SK-N-SH (cell line): ENCODE measurements around the gene EML2. TPM values are rescaled to one million over a fixed set of nuclear protein-coding genes. Genes with fewer than 3 reads are reported as not detected.

Experiments used
- CTCF ChIA-PET: fragments of 300-600, 350-600 bp; formaldehyde crosslinking; extraction: SDS; loops from one replicate; lab custom pipeline; 2021; lab: Yijun Ruan, JAX
- POLR2A ChIA-PET: fragments of 350-600 bp; sonication (Branson Sonifier 250); formaldehyde crosslinking; extraction: SDS; loops from one replicate; lab custom pipeline; 2020; ENCODE audit warnings: antibody characterized with exemption, inconsistent platforms; lab: Yijun Ruan, JAX
- DNase-seq: peaks from one replicate; pipeline ENCODE4 v3.0.0; 2012
- H2AFZ ChIP-seq: fragments of 200-600 bp; sonication (generic); 2 replicates; pipeline ENCODE4 v1.8.1; 2016; ENCODE audit warnings: antibody characterized with exemption, mild to moderate bottlenecking, low read depth
- H3F3A ChIP-seq: fragments of 200-600 bp; sonication (generic); replicated peaks from 2 replicates; pipeline ENCODE3; 2016; ENCODE audit warnings: antibody characterized with exemption, mild to moderate bottlenecking; ENCODE audit not compliant: insufficient read depth
- H3K27ac ChIP-seq, 2 experiments: fragments of 200-500 bp in 1 of 2; fragments of 200-600 bp in 1 of 2; sonication (Bioruptor generic) in 1 of 2; sonication (generic), shearing (Covaris generic) in 1 of 2; 2 replicates each; pipeline versions ENCODE4 v1.5.1 to v1.6.1; 2014 to 2016; ENCODE audit warnings: low read depth in 2 of 2, inconsistent platforms in 1 of 2, low read length in 1 of 2, mild to moderate bottlenecking in 1 of 2, mixed read lengths in 1 of 2
- H3K27me3 ChIP-seq: fragments of 200-600 bp; sonication (generic), shearing (Covaris generic); 2 replicates; pipeline ENCODE4 v1.6.1; 2016; ENCODE audit warnings: mixed run types; ENCODE audit not compliant: insufficient read depth
- H3K36me3 ChIP-seq, 2 experiments: fragments of 200-500 bp in 1 of 2; fragments of 200-600 bp in 1 of 2; sonication (Bioruptor generic) in 1 of 2; sonication (generic) in 1 of 2; replicated peaks in 1 of 2; 2 replicates each; pipeline versions ENCODE3 to v1.5.1; 2014 to 2016; ENCODE audit warnings: low read length in 1 of 2, mild to moderate bottlenecking in 1 of 2; ENCODE audit not compliant: insufficient read depth in 2 of 2, control insufficient read depth in 1 of 2
- H3K4me1 ChIP-seq, 2 experiments: fragments of 200-500 bp in 1 of 2; fragments of 200-600 bp in 1 of 2; sonication (Bioruptor generic) in 1 of 2; sonication (generic), shearing (Covaris generic) in 1 of 2; 2 replicates each; pipeline versions ENCODE4 v1.5.1 to v1.6.1; 2014 to 2016; ENCODE audit warnings: low read depth in 1 of 2, low read length in 1 of 2, mixed run types in 1 of 2; ENCODE audit not compliant: insufficient read depth in 2 of 2, control insufficient read depth in 1 of 2
- H3K4me2 ChIP-seq: fragments of 200-600 bp; sonication (generic), shearing (Covaris generic); 2 replicates; pipeline ENCODE4 v1.6.1; 2017; ENCODE audit warnings: mixed run types
- H3K4me3 ChIP-seq, 2 experiments: fragments of 200-500 bp in 1 of 2; fragments of 200-600 bp in 1 of 2; sonication (Bioruptor generic) in 1 of 2; sonication (generic), shearing (Covaris generic) in 1 of 2; 2 replicates each; pipeline versions ENCODE4 v1.5.1 to v1.8.1; 2014 to 2016; ENCODE audit warnings: low read depth in 2 of 2, inconsistent platforms in 1 of 2, low read length in 1 of 2, mild to moderate bottlenecking in 1 of 2, mixed read lengths in 1 of 2, moderate library complexity in 1 of 2
- H3K79me2 ChIP-seq: fragments of 200-600 bp; sonication (generic); 2 replicates; pipeline ENCODE4 v1.8.1; 2017; ENCODE audit warnings: mild to moderate bottlenecking; ENCODE audit not compliant: insufficient read depth
- H3K9ac ChIP-seq: fragments of 200-600 bp; sonication (generic); 2 replicates; pipeline ENCODE4 v1.6.1; 2017; ENCODE audit warnings: mixed run types
- H3K9me2 ChIP-seq: fragments of 200-600 bp; sonication (generic); 2 replicates; pipeline ENCODE4 v1.6.1; 2017; ENCODE audit warnings: mixed run types
- H3K9me3 ChIP-seq: fragments of 200-600 bp; sonication (generic); 2 replicates; pipeline ENCODE4 v1.6.1; 2017; ENCODE audit warnings: mixed run types, mild to moderate bottlenecking, moderate library complexity
- H4K20me1 ChIP-seq: fragments of 200-600 bp; sonication (generic); 2 replicates; pipeline ENCODE4 v1.6.1; 2017; ENCODE audit warnings: mild to moderate bottlenecking, mixed run types; ENCODE audit not compliant: insufficient read depth
- FOXJ3 ChIP-seq: sonication (generic); formaldehyde crosslinking; IDR thresholded peaks from 2 replicates; pipeline ENCODE4 v1.5.1; 2020; ENCODE audit warnings: mild to moderate bottlenecking, missing genetic modification reagents
- GABPA ChIP-seq: IDR thresholded peaks from 2 replicates; pipeline ENCODE4 v1.4.0; 2012; ENCODE audit warnings: low read depth, mild to moderate bottlenecking
- GATA2 ChIP-seq: sonication (generic); formaldehyde crosslinking; IDR thresholded peaks from 2 replicates; pipeline ENCODE4 v1.5.0; 2020; ENCODE audit warnings: mild to moderate bottlenecking, missing genetic modification reagents
- MEF2A ChIP-seq: IDR thresholded peaks from 2 replicates; pipeline ENCODE4 v1.4.0; 2012; ENCODE audit warnings: low read depth, borderline replicate concordance
- NRF1 ChIP-seq: IDR thresholded peaks from 2 replicates; pipeline ENCODE4 v1.6.1; 2012; ENCODE audit warnings: low read depth, mild to moderate bottlenecking, low read length
- POLR2AphosphoS5 ChIP-seq: IDR thresholded peaks from 2 replicates; pipeline ENCODE4 v1.6.1; 2012; ENCODE audit warnings: low read depth, low read length
- RAD21 ChIP-seq: IDR thresholded peaks from 2 replicates; pipeline ENCODE4 v1.6.1; 2012; ENCODE audit warnings: mild to moderate bottlenecking, low read length
- RFX5 ChIP-seq: IDR thresholded peaks from 2 replicates; pipeline ENCODE4 v1.6.1; 2012; ENCODE audit warnings: mild to moderate bottlenecking, improper control_type of control experiment, low read length
- RXRA ChIP-seq: IDR thresholded peaks from 2 replicates; pipeline ENCODE4 v1.4.0; 2012; ENCODE audit warnings: low read depth, mild to moderate bottlenecking, borderline replicate concordance
- SIN3A ChIP-seq: IDR thresholded peaks from 2 replicates; pipeline ENCODE4 v1.6.1; 2012; ENCODE audit warnings: low read depth, mild to moderate bottlenecking, low read length, moderate library complexity, borderline replicate concordance
- TCF12 ChIP-seq: IDR thresholded peaks from 2 replicates; pipeline ENCODE4 v1.4.0; 2012
- USF2 ChIP-seq: fragments of 150-350 bp; IDR thresholded peaks from 2 replicates; pipeline ENCODE4 v1.6.1; 2017; ENCODE audit warnings: antibody characterized with exemption, low read length, low read depth, borderline replicate concordance
- YY1 ChIP-seq: IDR thresholded peaks from 2 replicates; pipeline ENCODE4 v1.4.0; 2012; ENCODE audit warnings: low read depth, mild to moderate bottlenecking
- WGBS: methylation state at CpG from one replicate; pipeline ENCODE4 v1.1.6; 2017; ENCODE audit warnings: low lambda C conversion rate; 5-methylcytosine and 5-hydroxymethylcytosine counted together
- polyA plus RNA-seq, 3 experiments: library from polyadenylated mRNA; depleted of rRNA; stranded (reverse); fragments of >200 nt; gene quantifications; 2 replicates each; pipeline ENCODE4 v1.2.3, GENCODE V29; 2012
- TF ChIP-seq, protein P1 (sequence below): IDR thresholded peaks from 2 replicates; pipeline ENCODE4 v1.4.0; 2012; ENCODE audit warnings: low read depth
- TF ChIP-seq, protein P2 (sequence below): IDR thresholded peaks from 2 replicates; pipeline ENCODE4 v1.4.0; 2012; ENCODE audit warnings: low read depth, borderline replicate concordance
- TF ChIP-seq, protein P3 (sequence below): IDR thresholded peaks from 2 replicates; pipeline ENCODE4; 2012

The EML2 gene
- polyA plus RNA-seq, 1 of the 3 experiments (the other 2 are of a cell fraction), result 12.4 TPM

DNA sequence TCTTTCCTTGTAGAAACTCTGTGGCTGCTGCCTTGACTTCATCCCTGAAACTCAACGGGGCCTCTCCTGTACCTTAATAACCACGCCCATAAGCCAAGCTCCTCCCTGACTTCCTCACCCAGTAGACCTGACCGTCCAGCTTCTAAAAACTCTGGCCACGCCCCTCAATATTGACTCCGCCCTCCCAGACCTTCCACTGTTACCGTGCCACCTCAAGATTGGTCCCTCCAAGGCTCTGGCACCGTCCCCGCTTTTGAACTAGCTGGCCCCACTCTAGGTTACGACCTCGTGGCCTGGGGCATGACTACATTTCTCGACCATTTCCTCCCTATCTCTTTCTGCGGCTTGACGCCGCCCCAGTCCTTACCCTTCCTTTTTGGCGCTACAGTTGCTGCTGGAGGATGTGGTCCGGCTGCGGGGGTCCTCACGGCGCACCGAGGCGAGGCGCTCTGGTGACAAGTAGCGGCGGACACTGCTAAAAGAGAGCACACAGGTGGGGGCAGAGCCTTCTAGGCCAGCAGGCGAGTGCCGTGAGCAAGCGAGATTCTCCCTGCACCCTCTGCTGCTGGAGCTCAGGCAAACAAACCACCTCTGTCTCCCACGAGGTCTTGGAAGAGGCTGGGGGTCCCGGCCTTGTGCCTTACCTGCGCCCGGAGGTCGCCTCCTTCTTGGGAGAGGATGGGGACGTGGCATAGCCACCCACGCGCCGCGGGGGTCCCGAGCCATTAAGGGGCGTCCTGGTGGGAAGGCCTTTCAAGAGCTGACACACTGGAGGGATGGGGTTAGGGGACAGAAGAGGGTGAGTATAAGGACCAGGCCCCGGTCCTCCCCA is 2.3 kb upstream of the EML2 start:
- ChIA-PET CTCF (interaction anchor here (1.3 to 5.4 kb wide), 8 partner anchors 9 to 51 kb away, joined by 3 to 53 read pairs (median 6); partner anchors contain the start of gene QPCTL), POLR2A (no interaction called here)
- Histone ChIP-seq H3K79me2 (no peaks in the 10 kb centered on the region), H3K9me2 (no peaks in the 10 kb centered on the region), H3K4me1 (peaks cover 6 to 17% of the 10 kb centered on the region in 2 experiments; a peak in 1 of 4 replicates), H3F3A (peaks cover 15% of the 10 kb centered on the region), H2AFZ (no peak overlapping the region), H3K4me2 (no peak overlapping the region), H3K9ac (no peak overlapping the region), H3K27me3 (no peaks in the 10 kb centered on the region), H3K27ac (no peak overlapping the region), H3K36me3 (no peaks in the 10 kb centered on the region), H3K4me3 (no peak overlapping the region), H3K9me3 (no peaks in the 10 kb centered on the region), H4K20me1 (no peaks in the 10 kb centered on the region)
- WGBS, result 65% methylated on average over 38 of the region's 40 CpGs
- TF ChIP-seq, protein P1, sequence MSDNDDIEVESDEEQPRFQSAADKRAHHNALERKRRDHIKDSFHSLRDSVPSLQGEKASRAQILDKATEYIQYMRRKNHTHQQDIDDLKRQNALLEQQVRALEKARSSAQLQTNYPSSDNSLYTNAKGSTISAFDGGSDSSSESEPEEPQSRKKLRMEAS, result no peak
- TF ChIP-seq GATA2 (CRISPR knock-in tag), result no peak
- no peak for TF ChIP-seq RFX5
- no peak for TF ChIP-seq RAD21
- TF ChIP-seq, protein P2, sequence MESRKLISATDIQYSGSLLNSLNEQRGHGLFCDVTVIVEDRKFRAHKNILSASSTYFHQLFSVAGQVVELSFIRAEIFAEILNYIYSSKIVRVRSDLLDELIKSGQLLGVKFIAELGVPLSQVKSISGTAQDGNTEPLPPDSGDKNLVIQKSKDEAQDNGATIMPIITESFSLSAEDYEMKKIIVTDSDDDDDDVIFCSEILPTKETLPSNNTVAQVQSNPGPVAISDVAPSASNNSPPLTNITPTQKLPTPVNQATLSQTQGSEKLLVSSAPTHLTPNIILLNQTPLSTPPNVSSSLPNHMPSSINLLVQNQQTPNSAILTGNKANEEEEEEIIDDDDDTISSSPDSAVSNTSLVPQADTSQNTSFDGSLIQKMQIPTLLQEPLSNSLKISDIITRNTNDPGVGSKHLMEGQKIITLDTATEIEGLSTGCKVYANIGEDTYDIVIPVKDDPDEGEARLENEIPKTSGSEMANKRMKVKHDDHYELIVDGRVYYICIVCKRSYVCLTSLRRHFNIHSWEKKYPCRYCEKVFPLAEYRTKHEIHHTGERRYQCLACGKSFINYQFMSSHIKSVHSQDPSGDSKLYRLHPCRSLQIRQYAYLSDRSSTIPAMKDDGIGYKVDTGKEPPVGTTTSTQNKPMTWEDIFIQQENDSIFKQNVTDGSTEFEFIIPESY, result no peak
- no peak for TF ChIP-seq YY1
- no peak for TF ChIP-seq GABPA
- DNase-seq, result no peak

GRCh38 chr19:45640849-45641273 is 1.7 kb upstream of the EML2 start:
- H2AFZ ChIP-seq, result no peak overlapping the region
- no peak overlapping the region for H3K27ac ChIP-seq
- H3K9me3 ChIP-seq, result no peaks in the 10 kb centered on the region
- H3K27me3 ChIP-seq, result no peaks in the 10 kb centered on the region
- CTCF ChIA-PET, result interaction anchor here (1.4 to 5.4 kb wide), 3 partner anchors 35 to 50 kb away, joined by 4 to 53 read pairs (median 49); no protein-coding TSS in a partner anchor
- H4K20me1 ChIP-seq, result no peaks in the 10 kb centered on the region
- TF ChIP-seq TCF12, result no peak
- no peak for TF ChIP-seq RXRA
- TF ChIP-seq RAD21, result no peak
- TF ChIP-seq FOXJ3 (CRISPR knock-in tag), result no peak
- TF ChIP-seq, protein P3, sequence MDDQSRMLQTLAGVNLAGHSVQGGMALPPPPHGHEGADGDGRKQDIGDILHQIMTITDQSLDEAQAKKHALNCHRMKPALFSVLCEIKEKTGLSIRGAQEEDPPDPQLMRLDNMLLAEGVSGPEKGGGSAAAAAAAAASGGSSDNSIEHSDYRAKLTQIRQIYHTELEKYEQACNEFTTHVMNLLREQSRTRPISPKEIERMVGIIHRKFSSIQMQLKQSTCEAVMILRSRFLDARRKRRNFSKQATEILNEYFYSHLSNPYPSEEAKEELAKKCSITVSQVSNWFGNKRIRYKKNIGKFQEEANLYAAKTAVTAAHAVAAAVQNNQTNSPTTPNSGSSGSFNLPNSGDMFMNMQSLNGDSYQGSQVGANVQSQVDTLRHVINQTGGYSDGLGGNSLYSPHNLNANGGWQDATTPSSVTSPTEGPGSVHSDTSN, result no peak
- no peak for TF ChIP-seq GABPA
- TF ChIP-seq POLR2AphosphoS5, result no peak
- TF ChIP-seq NRF1, result no peak
- no peak for TF ChIP-seq SIN3A
- no peak for TF ChIP-seq RFX5
- TF ChIP-seq YY1, result no peak
- no peak for TF ChIP-seq USF2
- no peak for TF ChIP-seq MEF2A
- peaks cover 6 to 14% of the 10 kb centered on the region in 2 experiments; a peak in 1 of 4 replicates for H3K4me1 ChIP-seq
- H3F3A ChIP-seq, result peaks cover 16% of the 10 kb centered on the region
- H3K4me3 ChIP-seq, result no peak overlapping the region
- no peak overlapping the region for H3K4me2 ChIP-seq
- H3K9ac ChIP-seq, result no peak overlapping the region
- DNase-seq, result no peak
- H3K9me2 ChIP-seq, result no peaks in the 10 kb centered on the region
- no peaks in the 10 kb centered on the region for H3K79me2 ChIP-seq
- WGBS, result 92% methylated on average over 17 of the region's 17 CpGs
- POLR2A ChIA-PET, result no interaction called here
- H3K36me3 ChIP-seq, result no peaks in the 10 kb centered on the region
